Mesothelial cell of epicardium (in vitro differentiated cells): ENCODE measurements around the gene OAS1. TPM values are rescaled to one million over a fixed set of nuclear protein-coding genes. Genes with fewer than 3 reads are reported as not detected.

Experiments used
- DNase-seq, 2 experiments: peaks; one replicate each; pipeline ENCODE4 v3.0.0; 2021; ENCODE audit warnings: low spot score in 2 of 2; ENCODE audit not compliant: unreplicated experiment in 2 of 2
- H3K27ac Mint-ChIP-seq: 2 replicates; pipeline ENCODE4 v1.8.0; 2021; ENCODE audit warnings: mixed read lengths
- H3K27me3 Mint-ChIP-seq: 2 replicates; pipeline ENCODE4 v1.8.0; 2021; ENCODE audit warnings: low read depth, mixed read lengths
- H3K36me3 Mint-ChIP-seq: 2 replicates; pipeline ENCODE4 v1.8.0; 2021; ENCODE audit warnings: mixed read lengths
- H3K4me1 Mint-ChIP-seq: 2 replicates; pipeline ENCODE4 v1.8.0; 2021; ENCODE audit warnings: mixed read lengths
- H3K4me3 Mint-ChIP-seq: 2 replicates; pipeline ENCODE4 v1.8.0; 2021; ENCODE audit warnings: mild to moderate bottlenecking, moderate library complexity, mixed read lengths
- H3K9me3 Mint-ChIP-seq: 2 replicates; pipeline ENCODE4 v1.8.0; 2021; ENCODE audit warnings: mixed read lengths
- total RNA-seq: library from RNA; stranded (reverse); gene quantifications from 3 replicates; pipeline ENCODE4 v1.2.1, GENCODE V29; 2021
- TF ChIP-seq, protein P1 (sequence below): fragments of 200-600 bp; sonication (generic); IDR thresholded peaks from one replicate; pipeline ENCODE4 v1.5.0; 2021; ENCODE audit warnings: antibody characterized with exemption; ENCODE audit not compliant: unreplicated experiment

OAS1 gene
- total RNA-seq, 1 donor from 2014 or later, result 8.9 TPM

DNA sequence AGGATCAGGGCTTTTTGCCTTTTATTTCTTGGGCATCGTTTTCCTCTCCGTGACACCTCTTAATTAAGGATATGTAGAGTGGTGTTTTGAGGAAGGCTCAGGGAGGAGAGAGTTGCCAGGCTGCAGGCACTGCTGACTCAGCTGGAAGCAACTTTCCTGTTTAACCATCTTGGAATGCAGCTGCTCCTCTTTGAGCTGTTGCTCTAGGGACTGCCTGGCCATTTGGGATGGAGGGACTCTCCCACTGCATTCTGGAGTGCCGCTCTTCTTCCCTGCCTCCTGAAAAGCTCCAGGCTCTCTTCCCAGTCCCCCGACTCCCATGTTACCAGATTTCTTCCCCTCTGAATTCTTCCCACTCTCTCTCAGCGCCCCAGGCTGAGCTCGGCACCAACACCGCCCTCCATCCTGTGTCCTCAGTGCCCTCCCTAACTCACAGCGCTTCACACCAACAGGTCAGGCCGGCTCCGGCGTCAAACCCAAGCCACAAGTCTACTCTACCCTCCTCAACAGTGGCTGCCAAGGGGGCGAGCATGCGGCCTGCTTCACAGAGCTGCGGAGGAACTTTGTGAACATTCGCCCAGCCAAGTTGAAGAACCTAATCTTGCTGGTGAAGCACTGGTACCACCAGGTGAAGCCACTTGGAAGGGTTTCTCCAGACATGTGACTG lies 37.4 kb downstream of the OAS1 start:
- no peak for DNase-seq
- H3K36me3 Mint-ChIP-seq, result peaks cover 5% of the 10 kb centered on the region
- H3K27ac Mint-ChIP-seq, result no peak overlapping the region

DNA sequence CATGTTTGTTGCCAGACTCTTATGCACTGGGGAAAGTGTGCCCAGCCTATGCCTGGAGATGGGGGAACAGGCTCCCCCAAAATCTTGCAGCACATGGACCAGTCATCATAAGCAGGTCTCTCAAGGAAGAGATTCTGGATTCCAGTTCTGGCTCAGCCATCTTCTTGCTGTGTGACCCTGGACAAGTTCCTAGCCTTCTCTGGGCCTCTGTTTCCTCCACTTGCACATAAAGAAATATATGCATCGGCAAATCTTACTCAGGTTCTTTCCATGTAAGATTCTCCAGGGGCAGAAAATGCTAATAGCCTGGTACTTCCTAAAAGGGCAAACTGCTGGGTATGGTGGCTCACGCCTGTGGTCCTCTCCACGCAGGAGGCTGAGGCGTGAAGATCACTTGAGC lies 38.8 kb downstream of the OAS1 start:
- Mint-ChIP-seq H3K4me1 (no peaks in the 10 kb centered on the region), H3K9me3 (peaks cover 4% of the 10 kb centered on the region), H3K27ac (no peak overlapping the region), H3K27me3 (no peaks in the 10 kb centered on the region), H3K4me3 (no peak overlapping the region), H3K36me3 (peaks cover 5% of the 10 kb centered on the region)
- DNase-seq, result no peak
- TF ChIP-seq, protein P1, sequence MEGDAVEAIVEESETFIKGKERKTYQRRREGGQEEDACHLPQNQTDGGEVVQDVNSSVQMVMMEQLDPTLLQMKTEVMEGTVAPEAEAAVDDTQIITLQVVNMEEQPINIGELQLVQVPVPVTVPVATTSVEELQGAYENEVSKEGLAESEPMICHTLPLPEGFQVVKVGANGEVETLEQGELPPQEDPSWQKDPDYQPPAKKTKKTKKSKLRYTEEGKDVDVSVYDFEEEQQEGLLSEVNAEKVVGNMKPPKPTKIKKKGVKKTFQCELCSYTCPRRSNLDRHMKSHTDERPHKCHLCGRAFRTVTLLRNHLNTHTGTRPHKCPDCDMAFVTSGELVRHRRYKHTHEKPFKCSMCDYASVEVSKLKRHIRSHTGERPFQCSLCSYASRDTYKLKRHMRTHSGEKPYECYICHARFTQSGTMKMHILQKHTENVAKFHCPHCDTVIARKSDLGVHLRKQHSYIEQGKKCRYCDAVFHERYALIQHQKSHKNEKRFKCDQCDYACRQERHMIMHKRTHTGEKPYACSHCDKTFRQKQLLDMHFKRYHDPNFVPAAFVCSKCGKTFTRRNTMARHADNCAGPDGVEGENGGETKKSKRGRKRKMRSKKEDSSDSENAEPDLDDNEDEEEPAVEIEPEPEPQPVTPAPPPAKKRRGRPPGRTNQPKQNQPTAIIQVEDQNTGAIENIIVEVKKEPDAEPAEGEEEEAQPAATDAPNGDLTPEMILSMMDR, result no peak

More for the DNA sequence above, 37.4 kb downstream of the OAS1 start:
- Mint-ChIP-seq H3K27me3 (no peaks in the 10 kb centered on the region), H3K4me3 (no peak overlapping the region), H3K9me3 (peaks cover 4% of the 10 kb centered on the region), H3K4me1 (no peaks in the 10 kb centered on the region)
- TF ChIP-seq, protein P1, result no peak

DNA sequence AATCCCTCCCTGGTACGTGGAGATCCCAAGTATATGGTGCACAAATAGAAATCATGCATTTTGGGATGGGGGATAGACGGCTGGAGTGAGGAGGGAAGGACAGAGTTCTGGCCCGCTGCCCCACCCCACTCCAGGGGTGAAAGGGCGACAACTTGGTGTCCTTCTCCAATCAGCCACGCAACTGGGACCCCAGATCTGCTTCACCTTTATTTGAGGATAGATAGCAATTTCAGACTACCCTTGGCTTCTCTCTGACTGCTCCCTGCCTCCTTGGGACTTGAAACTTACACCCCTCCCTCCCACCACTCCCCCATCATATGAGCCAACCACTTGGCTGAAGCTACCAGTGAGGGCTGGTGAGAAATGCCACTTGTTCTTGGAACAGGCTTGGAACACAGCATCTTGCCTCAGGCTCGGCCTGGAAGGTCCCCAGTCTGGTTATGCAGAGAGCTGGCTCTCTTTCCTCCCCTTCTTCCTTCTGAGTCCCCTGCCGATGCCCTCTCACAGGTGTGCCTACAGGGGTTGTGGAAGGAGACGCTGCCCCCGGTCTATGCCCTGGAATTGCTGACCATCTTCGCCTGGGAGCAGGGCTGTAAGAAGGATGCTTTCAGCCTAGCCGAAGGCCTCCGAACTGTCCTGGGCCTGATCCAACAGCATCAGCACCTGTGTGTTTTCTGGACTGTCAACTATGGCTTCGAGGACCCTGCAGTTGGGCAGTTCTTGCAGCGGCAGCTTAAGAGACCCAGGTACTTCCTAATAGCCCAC lies 39.7 kb downstream of the OAS1 start:
- no peak overlapping the region for H3K27ac Mint-ChIP-seq
- TF ChIP-seq, protein P1, result no peak
- peaks cover 5% of the 10 kb centered on the region for H3K36me3 Mint-ChIP-seq
- no peak overlapping the region for H3K4me3 Mint-ChIP-seq
- no peak for DNase-seq
- H3K9me3 Mint-ChIP-seq, result peaks cover 4% of the 10 kb centered on the region
- H3K4me1 Mint-ChIP-seq, result no peaks in the 10 kb centered on the region
- H3K27me3 Mint-ChIP-seq, result no peaks in the 10 kb centered on the region

DNA sequence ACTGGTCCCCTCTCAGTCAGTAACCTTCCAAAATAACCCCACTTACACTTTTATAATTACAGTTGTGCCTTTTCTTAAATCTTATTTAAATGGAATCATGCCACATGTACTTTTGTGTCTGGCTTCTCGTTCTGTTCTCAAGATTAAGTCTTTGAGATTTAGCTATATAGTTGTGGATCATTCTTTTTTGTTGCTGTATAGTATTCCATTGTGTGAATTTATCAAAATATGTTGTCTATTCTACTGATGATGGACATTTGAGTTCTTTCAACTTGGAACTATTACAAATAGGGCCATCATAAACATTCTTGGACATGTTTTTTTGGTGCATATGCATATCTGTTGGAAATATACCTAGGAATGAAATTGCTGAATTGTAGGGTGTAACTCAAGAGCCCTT lies 40.6 kb downstream of the OAS1 start:
- H3K36me3 Mint-ChIP-seq, result peaks cover 7% of the 10 kb centered on the region
- TF ChIP-seq, protein P1, result no peak
- no peak overlapping the region for H3K27ac Mint-ChIP-seq
- H3K4me1 Mint-ChIP-seq, result no peaks in the 10 kb centered on the region
- H3K27me3 Mint-ChIP-seq, result no peaks in the 10 kb centered on the region
- no peak for DNase-seq
- H3K4me3 Mint-ChIP-seq, result no peak overlapping the region
- H3K9me3 Mint-ChIP-seq, result peaks cover 9% of the 10 kb centered on the region

DNA sequence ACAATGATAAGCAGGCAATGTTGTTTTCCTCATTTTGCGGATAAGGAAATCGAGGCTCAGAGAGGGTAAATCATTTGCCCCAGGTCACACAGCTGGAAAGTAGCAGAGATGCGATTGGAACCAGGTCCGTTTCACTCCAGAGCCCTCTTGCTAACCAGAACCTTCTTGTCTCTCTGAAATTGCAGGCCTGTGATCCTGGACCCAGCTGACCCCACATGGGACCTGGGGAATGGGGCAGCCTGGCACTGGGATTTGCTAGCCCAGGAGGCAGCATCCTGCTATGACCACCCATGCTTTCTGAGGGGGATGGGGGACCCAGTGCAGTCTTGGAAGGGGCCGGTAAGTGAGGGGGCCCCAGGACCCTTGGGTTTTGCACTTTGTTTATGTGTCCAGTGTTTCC lies 41.0 kb downstream of the OAS1 start:
- Mint-ChIP-seq H3K4me1 (no peaks in the 10 kb centered on the region), H3K27ac (no peak overlapping the region), H3K27me3 (no peaks in the 10 kb centered on the region), H3K9me3 (peaks cover 13% of the 10 kb centered on the region), H3K4me3 (no peak overlapping the region), H3K36me3 (peaks cover 11% of the 10 kb centered on the region)
- DNase-seq, result no peak
- TF ChIP-seq, protein P1, result no peak
